ENCODE results near the gene FSTL4.

DNA sequence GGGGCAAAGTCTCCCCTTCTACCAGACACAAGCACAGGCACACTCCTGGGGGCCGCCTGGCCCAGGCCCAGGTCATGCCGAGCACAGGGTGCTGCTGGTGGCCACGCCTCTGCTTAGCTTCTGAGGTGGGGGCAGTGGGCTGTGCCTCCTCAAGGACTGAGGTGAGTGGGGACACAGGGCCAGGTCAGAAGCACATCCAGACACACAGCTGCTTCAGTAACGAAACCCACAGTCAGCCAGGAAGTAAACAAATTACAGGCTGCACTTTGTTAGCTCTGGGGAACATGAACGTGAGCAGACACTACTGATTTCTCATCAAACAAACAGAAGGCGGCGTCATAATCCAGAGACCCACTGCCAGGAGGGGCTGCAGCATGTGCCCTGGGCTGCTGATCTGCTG lies 368.1 kb downstream of the FSTL4 start:
- TF ChIP-seq, protein P1, sequence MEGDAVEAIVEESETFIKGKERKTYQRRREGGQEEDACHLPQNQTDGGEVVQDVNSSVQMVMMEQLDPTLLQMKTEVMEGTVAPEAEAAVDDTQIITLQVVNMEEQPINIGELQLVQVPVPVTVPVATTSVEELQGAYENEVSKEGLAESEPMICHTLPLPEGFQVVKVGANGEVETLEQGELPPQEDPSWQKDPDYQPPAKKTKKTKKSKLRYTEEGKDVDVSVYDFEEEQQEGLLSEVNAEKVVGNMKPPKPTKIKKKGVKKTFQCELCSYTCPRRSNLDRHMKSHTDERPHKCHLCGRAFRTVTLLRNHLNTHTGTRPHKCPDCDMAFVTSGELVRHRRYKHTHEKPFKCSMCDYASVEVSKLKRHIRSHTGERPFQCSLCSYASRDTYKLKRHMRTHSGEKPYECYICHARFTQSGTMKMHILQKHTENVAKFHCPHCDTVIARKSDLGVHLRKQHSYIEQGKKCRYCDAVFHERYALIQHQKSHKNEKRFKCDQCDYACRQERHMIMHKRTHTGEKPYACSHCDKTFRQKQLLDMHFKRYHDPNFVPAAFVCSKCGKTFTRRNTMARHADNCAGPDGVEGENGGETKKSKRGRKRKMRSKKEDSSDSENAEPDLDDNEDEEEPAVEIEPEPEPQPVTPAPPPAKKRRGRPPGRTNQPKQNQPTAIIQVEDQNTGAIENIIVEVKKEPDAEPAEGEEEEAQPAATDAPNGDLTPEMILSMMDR (IDR thresholded peaks at IDR 0.05): no peak
- TF ChIP-seq POLR2A (IDR thresholded peaks at IDR 0.05): no peak

All from uterus (tissue), 2 donors.